Fibroblast of lung (primary cell): ENCODE data around the gene EDA. TPM values are rescaled to one million over a fixed set of nuclear protein-coding genes. Genes with fewer than 3 reads are reported as not detected.

Experiments used
- DNase-seq, 2 donors: peaks; one replicate each; pipeline versions ENCODE4 v3.0.0 to v3.0.0-alpha.2; 2010; ENCODE audit warnings: low read depth in 2 of 2
- H2AFZ ChIP-seq: 2 replicates; pipeline ENCODE4 v1.5.1; 2012; ENCODE audit warnings: low read length, control low read depth, inconsistent platforms
- H3K27ac ChIP-seq: 2 replicates; pipeline ENCODE4 v1.5.1; 2011; ENCODE audit warnings: low read length, control low read depth; ENCODE audit not compliant: insufficient read depth
- H3K27me3 ChIP-seq: 2 replicates; pipeline ENCODE4 v1.5.1; 2011; ENCODE audit warnings: mild to moderate bottlenecking, low read length; ENCODE audit not compliant: control insufficient read depth, insufficient read depth
- H3K36me3 ChIP-seq: 2 replicates; pipeline ENCODE4 v1.5.1; 2011; ENCODE audit warnings: low read length; ENCODE audit not compliant: control insufficient read depth, insufficient read depth
- H3K4me1 ChIP-seq: 2 replicates; pipeline ENCODE4 v1.5.1; 2011; ENCODE audit warnings: low read length; ENCODE audit not compliant: control insufficient read depth, insufficient read depth; ENCODE audit errors: extremely low read depth
- H3K4me2 ChIP-seq: 2 replicates; pipeline ENCODE4 v1.5.1; 2011; ENCODE audit warnings: low read length, control low read depth; ENCODE audit not compliant: insufficient read depth; ENCODE audit errors: extremely low read depth
- H3K4me3 ChIP-seq, 4 experiments: fragments of 200-600 bp in 1 of 4; sonication (generic) in 1 of 4; replicated peaks in 1 of 4; 2 replicates each; pipeline ENCODE4 v1.5.1; 2011 to 2016; ENCODE audit warnings: low read length in 4 of 4, low read depth in 3 of 4, mild to moderate bottlenecking in 3 of 4, control low read depth in 2 of 4, inconsistent platforms in 1 of 4, mixed read lengths in 1 of 4; ENCODE audit not compliant: insufficient read depth in 1 of 4; ENCODE audit errors: control extremely low read depth in 1 of 4
- H3K79me2 ChIP-seq: 2 replicates; pipeline ENCODE4 v1.5.1; 2012; ENCODE audit warnings: mild to moderate bottlenecking, low read length, inconsistent platforms; ENCODE audit not compliant: control insufficient read depth, insufficient read depth
- H3K9ac ChIP-seq: 2 replicates; pipeline ENCODE4 v1.5.1; 2011; ENCODE audit warnings: mild to moderate bottlenecking, low read length, control low read depth; ENCODE audit not compliant: insufficient read depth
- H3K9me3 ChIP-seq: 2 replicates; pipeline ENCODE4 v1.5.1; 2012; ENCODE audit warnings: low read depth, low read length; ENCODE audit not compliant: control insufficient read depth, insufficient read depth
- H4K20me1 ChIP-seq: 2 replicates; pipeline ENCODE4 v1.5.1; 2011; ENCODE audit warnings: low read length; ENCODE audit not compliant: control insufficient read depth, insufficient read depth; ENCODE audit errors: extremely low read depth
- EZH2 ChIP-seq: IDR thresholded peaks from 2 replicates; pipeline ENCODE4 v1.5.1; 2012; ENCODE audit warnings: low read length, control low read depth, mild to moderate bottlenecking; ENCODE audit errors: missing control alignments
- polyA plus RNA-seq, 2 donors: library from polyadenylated mRNA; depleted of rRNA in 1 of 2; stranded (reverse) in 1 of 2; unstranded in 1 of 2; fragments of >200 nt; gene quantifications; 2 replicates each; pipeline ENCODE4 v1.2.1, GENCODE V29; 2011 to 2012; ENCODE audit warnings: missing spikeins in 1 of 2
- total RNA-seq: library from RNA; depleted of rRNA; stranded (reverse); fragments of >200 nt; gene quantifications from 2 replicates; pipeline ENCODE4 v1.2.1, GENCODE V29; 2014
- TF ChIP-seq, protein P1 (sequence below), 2 donors: IDR thresholded peaks in 1 of 2; conservative IDR thresholded peaks in 1 of 2; 1 replicate in 1 of 2; 2 replicates in 1 of 2; pipeline ENCODE4 v1.5.1; 2011 to 2012; ENCODE audit warnings: low read length in 2 of 2, control low read depth in 1 of 2, inconsistent platforms in 1 of 2, low read depth in 1 of 2, mild to moderate bottlenecking in 1 of 2

EDA gene
- total and polyA plus RNA-seq, 2 donors (not counting 1 experiment from before 2014, with no cell fraction given) = 0.17 to 0.20 TPM

DNA sequence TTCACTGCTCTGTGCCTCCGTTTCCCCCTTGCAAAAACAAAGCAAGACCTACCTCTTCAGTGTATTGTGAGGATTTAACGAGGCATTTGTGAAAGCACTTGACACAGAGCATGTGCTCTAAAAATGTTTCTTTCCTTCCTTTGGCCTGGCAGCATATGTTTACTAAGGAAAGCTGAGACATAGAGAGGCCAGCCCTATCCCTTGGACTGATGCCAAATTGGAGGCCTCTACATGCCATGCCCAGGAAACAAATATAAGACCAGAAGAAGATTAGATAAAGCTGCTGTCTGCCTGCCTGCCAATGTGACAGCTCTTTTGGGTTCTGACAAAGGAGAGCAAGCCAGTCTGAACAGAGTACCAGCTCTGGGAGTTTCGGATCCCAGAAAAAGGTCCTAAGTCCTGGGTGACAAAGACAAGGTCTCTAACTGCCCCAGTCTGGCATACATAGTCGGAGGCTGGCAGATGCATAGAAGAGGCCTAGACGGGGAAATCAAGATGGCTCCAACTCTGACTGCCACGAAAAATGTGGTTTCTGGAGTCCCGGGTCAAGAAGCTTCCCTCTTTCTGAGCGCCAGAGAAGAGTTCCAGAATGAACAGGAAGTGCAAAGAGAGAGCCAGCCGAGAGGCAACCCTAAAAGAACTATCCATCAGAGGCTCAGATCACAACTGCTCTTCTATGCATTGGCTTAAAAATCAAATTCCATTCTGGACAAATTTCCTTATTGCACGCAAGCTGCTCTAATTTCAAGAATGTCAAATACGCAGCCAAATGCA is 472.1 kb downstream of the EDA start:
- H3K27ac ChIP-seq = peak overlapping the region; percentile 72
- TF ChIP-seq, protein P1, sequence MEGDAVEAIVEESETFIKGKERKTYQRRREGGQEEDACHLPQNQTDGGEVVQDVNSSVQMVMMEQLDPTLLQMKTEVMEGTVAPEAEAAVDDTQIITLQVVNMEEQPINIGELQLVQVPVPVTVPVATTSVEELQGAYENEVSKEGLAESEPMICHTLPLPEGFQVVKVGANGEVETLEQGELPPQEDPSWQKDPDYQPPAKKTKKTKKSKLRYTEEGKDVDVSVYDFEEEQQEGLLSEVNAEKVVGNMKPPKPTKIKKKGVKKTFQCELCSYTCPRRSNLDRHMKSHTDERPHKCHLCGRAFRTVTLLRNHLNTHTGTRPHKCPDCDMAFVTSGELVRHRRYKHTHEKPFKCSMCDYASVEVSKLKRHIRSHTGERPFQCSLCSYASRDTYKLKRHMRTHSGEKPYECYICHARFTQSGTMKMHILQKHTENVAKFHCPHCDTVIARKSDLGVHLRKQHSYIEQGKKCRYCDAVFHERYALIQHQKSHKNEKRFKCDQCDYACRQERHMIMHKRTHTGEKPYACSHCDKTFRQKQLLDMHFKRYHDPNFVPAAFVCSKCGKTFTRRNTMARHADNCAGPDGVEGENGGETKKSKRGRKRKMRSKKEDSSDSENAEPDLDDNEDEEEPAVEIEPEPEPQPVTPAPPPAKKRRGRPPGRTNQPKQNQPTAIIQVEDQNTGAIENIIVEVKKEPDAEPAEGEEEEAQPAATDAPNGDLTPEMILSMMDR (conservative IDR thresholded peaks at IDR 0.05 in 1 of 2, IDR thresholded peaks at IDR 0.05 in 1 of 2; ENCODE audit: low read depth in 1 of 2, low read length in 2 of 2) = no peak
- no peak for TF ChIP-seq EZH2
- H3K9ac ChIP-seq = no peak overlapping the region
- no peak overlapping the region for H3K4me3 ChIP-seq
- no peaks in the 10 kb centered on the region for H3K27me3 ChIP-seq
- H3K9me3 ChIP-seq = no peaks in the 10 kb centered on the region
- H3K4me2 ChIP-seq = peak overlapping the region; percentile 5
- no peaks in the 10 kb centered on the region for H4K20me1 ChIP-seq
- H3K4me1 ChIP-seq = peaks cover 7% of the 10 kb centered on the region
- peak overlapping the region; percentile 51 for H2AFZ ChIP-seq
- H3K79me2 ChIP-seq = no peaks in the 10 kb centered on the region
- no peaks in the 10 kb centered on the region for H3K36me3 ChIP-seq
- DNase-seq = peak in 1 of 2 donors; percentile 64

DNA sequence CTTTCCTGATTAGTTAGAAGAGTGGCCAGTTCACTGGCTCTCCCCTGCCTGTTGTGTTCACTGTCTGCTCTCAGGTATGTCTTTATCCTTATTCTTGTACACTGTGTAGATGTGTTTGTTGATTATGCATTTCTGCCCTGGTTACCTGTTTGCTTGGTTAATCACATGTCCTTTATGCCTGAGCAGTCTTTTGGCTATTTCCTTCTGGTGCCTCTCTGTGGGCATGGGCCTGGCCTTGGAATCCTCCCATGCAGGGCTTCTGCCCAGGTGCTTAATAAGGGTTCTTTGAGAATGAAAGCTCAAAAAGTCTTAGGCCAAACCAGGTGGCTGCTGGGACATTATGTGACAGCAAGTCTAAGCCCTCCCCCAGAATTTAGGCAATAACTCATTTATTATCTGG is 472.8 kb downstream of the EDA start:
- Histone ChIP-seq H3K4me3 (no peak overlapping the region), H3K27me3 (no peaks in the 10 kb centered on the region), H3K9me3 (no peaks in the 10 kb centered on the region), H3K36me3 (no peaks in the 10 kb centered on the region), H3K27ac (no peak overlapping the region), H2AFZ (no peak overlapping the region), H4K20me1 (no peaks in the 10 kb centered on the region), H3K4me1 (peaks cover 7% of the 10 kb centered on the region), H3K4me2 (no peak overlapping the region), H3K79me2 (no peaks in the 10 kb centered on the region), H3K9ac (no peak overlapping the region)
- no peak for TF ChIP-seq EZH2
- TF ChIP-seq, protein P1 (conservative IDR thresholded peaks at IDR 0.05 in 1 of 2, IDR thresholded peaks at IDR 0.05 in 1 of 2; ENCODE audit: low read depth in 1 of 2, low read length in 2 of 2) = no peak
- DNase-seq = no peak

Other genes starting within 250 kb of the EDA start
- not detected in 2 replicates for gene NALF2, start 111.8 kb upstream of the EDA start, total RNA-seq
- gene NALF2, start 111.8 kb upstream of the EDA start, polyA plus RNA-seq = not detected in 2 replicates